Activated CD4-positive, CD25-positive, alpha-beta regulatory T cell treated with anti-CD3 and anti-CD28 coated beads, Interleukin-2, amount 50 U/mL, for 16 hours (primary cell): ENCODE measurements around the gene ZNF384.
"Not testable (repeated sequence)": the region's sequence is repeated elsewhere in the genome, so short reads cannot be mapped to it uniquely, and the experiment has no call there.

Source experiments
- DNase-seq: peaks from one replicate; pipeline ENCODE4 v3.0.0-alpha.2; 2020; ENCODE audit warnings: low read depth, low spot score

The ZNF384 gene

GRCh38 chr12:6688999-6689882 is at the start of gene ZNF384:
Gene ZNF384, minus strand, starts transcription at chr12:6689375. Its CDS starts 9,855 bp downstream, at chr12:6679520.
- peak; percentile 93 for DNase-seq

GRCh38 chr12:6736754-6737153 is 47.6 kb upstream of the ZNF384 start:
- no peak for DNase-seq

- DNase-seq, result no peak
Observed at GRCh38 chr12:6735448-6736191, 46.4 kb upstream of the ZNF384 start.

- DNase-seq, result no peak
Observed at GRCh38 chr12:6734506-6735387, 45.6 kb upstream of the ZNF384 start.

- DNase-seq, result no peak
Observed at GRCh38 chr12:6730169-6730568, 41.0 kb upstream of the ZNF384 start.

GRCh38 chr12:6729186-6729585 is 40.0 kb upstream of the ZNF384 start:
- DNase-seq, result no peak

GRCh38 chr12:6725350-6725749 is 36.2 kb upstream of the ZNF384 start:
- no peak for DNase-seq

GRCh38 chr12:6724409-6724797 is 35.2 kb upstream of the ZNF384 start:
- DNase-seq, result no peak

- peak; percentile 90 for DNase-seq
Observed at GRCh38 chr12:6723607-6724408, 34.6 kb upstream of the ZNF384 start, which contains the start of gene COPS7A. Gene COPS7A, plus strand, starts transcription at chr12:6724046. Its CDS starts 611 bp downstream, at chr12:6724657.

- DNase-seq, result no peak
Observed at GRCh38 chr12:6722863-6723262, 33.7 kb upstream of the ZNF384 start.

- DNase-seq, result no peak
Observed at GRCh38 chr12:6716874-6717437, 27.8 kb upstream of the ZNF384 start.

GRCh38 chr12:6716031-6716873 is 27.1 kb upstream of the ZNF384 start:
- DNase-seq, result not testable (repeated sequence)

GRCh38 chr12:6708960-6709394 is 19.8 kb upstream of the ZNF384 start:
- DNase-seq, result no peak

- not testable (repeated sequence) for DNase-seq
Observed at GRCh38 chr12:6708351-6708750, 19.2 kb upstream of the ZNF384 start.

GRCh38 chr12:6703631-6704030 is 14.5 kb upstream of the ZNF384 start:
- no peak for DNase-seq

- DNase-seq, result no peak
Observed at GRCh38 chr12:6701078-6701768, 12.0 kb upstream of the ZNF384 start.

- DNase-seq, result no peak
Observed at GRCh38 chr12:6700646-6701051, 11.5 kb upstream of the ZNF384 start, which contains the start of gene PIANP. Gene PIANP, minus strand, starts transcription at chr12:6700815. Its CDS starts 2,754 bp downstream, at chr12:6698061.

GRCh38 chr12:6699989-6700645 is 10.9 kb upstream of the ZNF384 start:
- no peak for DNase-seq
